ENCODE measurements around the gene FILIP1.

FILIP1 gene

GRCh38 chr6:75285283-75285639 lies 208.3 kb downstream of the FILIP1 start:
- no peak for DNase-seq

DNA sequence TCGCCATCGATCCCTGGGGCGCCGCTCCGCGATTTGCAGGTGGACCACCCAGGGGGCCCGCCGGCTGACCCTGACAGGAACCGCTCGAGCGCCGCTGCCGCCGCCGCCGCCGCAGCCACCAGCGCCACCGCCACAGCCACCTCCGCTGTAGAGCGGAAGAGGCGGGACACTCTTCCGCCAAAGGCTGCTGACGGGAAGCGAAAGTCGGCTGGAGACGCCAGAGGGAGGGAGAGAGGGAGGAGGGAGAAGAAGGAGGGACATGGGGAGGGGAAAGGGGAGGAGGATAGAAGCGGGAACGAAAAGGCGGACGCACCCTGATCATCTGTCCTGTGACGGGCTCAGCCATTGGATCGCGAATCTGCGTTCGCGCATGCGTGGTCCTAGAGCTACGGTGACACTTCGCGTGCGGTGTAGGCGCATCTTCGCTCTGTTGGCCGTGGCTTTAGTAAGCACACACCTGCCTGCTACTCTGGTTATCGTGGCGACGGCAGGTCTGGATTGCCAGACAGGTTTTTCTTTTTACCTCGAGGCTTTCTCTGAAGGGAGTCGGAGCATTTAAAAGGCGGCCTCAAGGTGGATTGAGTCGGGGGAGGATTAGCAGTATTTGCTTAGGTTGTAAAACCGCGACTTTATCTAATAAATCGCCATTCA lies 208.8 kb downstream of the FILIP1 start, which contains the start of gene TMEM30A:
Gene TMEM30A (minus strand): TSS at position 161 of the 651 bp plus-strand sequence. CDS start 154 bp downstream, at position 7.
- peak; percentile 98 for DNase-seq

DNA sequence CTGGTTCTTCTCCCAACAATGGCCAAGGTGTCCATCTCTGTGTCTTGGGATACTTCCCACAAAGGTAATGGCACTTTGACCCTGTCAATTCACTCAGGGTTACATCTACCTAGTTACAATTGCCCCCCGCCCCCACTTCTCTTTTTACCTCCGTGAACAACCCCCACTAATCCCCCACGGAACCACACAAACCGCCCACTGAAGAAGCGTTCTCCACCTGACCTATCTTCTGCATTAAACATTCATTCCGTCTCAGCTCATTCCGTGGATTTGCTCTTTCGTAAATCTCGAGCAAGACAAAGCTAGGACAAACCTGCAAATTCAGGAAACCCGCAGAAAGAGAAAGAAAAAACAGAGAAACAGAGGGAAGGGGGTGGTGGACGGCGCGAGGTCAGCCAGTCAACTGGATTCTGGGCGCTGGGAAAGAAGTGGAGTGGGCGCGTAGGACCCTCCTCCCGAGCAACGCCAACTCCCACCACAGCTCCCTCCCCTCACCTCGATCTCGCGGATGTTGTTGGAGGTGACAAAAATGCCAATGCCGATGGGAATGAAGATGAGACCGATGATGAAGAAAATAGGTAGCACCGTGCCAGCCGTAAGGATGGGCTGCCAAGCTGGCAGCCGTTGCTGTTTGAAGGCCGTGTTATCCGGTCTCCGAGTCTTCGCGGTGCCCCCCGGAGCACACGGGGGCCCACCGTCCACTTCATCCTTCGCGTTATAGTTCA lies 209.5 kb downstream of the FILIP1 start:
- peak; percentile 27 for DNase-seq

GRCh38 chr6:75282706-75283105 lies 210.9 kb downstream of the FILIP1 start:
- DNase-seq: no peak

GRCh38 chr6:75281653-75282052 lies 211.9 kb downstream of the FILIP1 start:
- peak; percentile 24 for DNase-seq

DNA sequence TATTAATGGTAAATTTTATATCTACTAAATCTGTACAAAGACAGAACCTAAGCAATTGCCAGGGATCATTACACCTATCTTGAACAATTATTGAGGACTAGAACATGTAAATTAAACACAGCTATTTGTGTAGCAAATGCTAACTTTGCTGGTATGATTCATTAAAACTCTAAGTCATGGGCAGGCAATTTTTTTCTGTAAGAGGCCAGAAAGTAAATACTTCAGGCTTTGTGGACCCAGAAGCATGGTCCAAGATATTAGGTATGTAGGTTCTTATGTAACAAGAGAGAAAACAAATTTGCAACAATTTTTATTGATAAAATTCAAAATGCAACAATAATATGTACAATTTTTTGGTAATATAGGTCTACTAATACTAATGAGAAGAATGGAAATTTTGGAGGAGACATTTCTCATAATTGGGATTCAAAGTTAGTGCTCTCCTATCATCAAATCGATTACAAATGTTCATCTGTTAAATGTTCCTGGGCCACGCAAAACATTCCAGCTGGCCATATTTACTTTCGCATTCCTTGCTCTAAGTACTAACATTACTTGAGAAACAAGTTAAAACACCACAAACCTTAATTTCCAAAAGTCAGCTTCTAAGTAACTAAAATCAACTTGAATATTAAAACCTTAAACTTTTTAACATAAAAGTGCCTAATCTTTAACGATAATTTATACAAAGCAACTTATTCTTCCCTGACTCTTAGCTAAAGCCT lies 213.3 kb downstream of the FILIP1 start:
- DNase-seq: no peak

DNA sequence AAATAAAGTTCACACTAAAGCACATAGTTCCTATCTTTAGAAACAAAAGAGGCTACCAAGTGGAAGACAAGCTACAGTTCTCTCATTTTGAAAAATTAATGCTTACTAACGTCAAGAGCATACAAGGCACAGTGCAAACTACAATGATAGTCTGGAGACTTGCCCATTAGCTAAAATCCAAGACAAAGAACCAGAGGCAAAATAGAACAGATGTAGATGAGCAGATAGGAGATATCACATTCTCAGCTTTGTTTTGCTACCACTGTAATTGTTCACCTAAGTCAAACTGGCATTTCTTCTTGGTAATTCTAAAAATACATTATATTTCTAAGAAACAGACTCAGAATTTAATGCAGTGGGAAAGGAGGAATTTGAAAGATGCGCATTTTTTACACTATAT lies 214.2 kb downstream of the FILIP1 start:
- DNase-seq: no peak

- no peak for DNase-seq
Measured at GRCh38 chr6:75278474-75279077, 215.0 kb downstream of the FILIP1 start.

DNA sequence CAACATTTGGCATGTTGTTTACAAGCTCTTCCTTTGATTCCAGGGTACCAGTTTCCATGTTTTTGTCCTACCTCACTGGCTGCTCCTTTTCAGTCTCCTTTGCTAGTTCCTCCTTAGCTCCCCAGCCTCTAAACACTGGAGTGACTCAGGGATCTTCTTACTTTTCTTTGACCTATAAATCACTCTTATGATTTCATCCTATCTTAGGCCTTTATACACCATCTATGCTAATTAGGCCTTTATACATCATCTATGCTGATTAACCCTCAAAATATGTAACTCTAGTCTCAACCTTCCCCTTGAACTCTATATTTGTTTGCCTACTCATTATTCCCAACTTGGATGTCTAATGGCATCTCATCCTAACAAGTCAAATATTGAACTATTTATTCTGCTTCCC lies 218.5 kb downstream of the FILIP1 start:
- DNase-seq: no peak

DNA sequence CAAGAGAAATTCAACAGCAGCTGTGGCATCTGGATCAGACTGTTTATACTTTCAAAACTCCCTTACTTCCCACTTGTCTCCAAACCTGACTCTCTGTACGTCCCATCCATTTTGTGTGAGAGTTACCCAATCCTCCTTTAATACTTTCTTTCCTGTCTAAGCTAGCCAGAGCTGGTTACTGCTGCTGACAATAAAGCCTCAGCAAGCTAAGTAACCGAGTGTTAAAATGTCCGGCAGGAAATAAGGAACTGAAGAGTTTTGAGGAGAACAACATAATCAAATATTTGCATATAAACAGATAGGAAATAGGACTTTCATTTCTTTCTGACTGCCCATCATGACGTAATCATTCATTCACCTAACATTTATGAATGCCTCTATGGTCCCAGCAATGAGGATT lies 220.6 kb downstream of the FILIP1 start:
- DNase-seq: no peak

DNA sequence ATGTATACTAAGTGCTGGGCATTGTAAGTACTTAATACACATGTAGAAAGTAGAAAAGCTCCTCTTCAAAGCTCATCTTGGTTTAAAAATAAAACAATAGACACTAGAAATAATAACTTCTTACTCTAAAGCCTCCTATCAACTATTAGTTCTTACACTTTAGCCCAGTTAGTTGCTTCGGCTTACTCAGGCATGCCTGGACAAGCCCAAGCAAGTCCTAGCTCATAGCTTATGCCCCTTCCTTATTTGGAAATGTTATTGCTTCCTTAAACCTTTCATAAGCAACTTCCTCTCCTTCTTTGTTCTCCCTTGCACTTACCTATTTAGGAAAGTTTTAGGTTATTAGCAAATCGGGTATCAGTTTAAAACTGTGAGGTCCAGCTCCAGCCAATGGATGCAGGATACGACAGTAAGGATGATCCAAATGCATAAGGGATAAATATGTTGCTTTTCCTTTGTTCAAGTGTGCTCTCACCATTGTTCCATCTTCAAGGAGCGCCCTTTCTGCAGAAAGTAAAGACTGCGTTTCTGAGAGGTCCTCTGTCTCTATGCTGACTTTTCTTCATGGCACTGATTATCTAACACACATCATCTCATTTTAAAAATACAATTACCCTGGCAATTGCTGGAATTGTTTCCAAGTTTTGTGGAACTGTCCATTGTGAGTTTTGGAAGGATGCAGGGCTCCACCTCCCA lies 221.3 kb downstream of the FILIP1 start:
- no peak for DNase-seq

DNA sequence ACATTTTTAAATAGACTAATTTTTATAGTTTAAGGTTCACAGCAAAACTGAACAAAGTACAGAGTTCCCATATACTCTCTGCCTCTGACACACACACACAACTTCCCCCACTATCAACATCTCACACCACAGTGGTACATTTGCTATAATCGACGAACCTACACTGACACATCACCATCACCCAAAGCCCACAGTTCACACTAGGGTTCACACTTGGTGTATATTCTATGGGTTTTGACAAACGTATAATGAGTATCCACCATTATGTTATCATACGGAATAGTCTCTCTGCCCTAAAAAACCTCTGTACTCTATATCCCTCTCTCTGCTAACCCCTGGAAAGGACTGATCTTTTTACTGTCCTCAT lies 224.6 kb downstream of the FILIP1 start:
- peak; percentile 13 for DNase-seq

GRCh38 chr6:75268121-75268987 lies 225.2 kb downstream of the FILIP1 start:
- no peak for DNase-seq

- DNase-seq: no peak
Measured at GRCh38 chr6:75267461-75267860, 226.1 kb downstream of the FILIP1 start.

DNA sequence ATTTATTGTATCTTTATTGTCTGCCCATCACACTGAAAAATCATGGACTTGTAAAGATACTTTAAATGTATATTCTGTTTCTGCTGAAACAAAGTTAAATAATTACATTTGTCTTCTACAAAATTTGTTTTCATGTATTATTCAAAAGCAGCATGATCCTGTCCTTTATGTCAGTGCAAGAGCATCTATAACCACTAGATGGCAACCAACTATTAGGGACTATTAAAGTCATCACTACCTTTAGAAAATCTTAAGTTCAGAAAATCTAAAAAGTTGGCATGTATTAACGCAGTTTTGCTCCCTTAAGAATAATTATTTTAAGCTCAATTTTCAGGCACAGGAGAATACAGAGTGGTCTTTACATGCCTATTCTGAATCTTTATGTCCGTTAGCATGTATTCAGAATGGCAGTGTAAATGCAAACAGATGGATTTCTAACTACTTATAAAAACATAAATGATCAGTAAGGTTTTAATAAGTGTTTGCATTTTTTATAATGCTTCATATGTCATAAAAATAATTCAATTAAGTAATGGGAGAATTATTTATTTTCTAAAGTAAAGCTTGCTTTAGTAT lies 226.8 kb downstream of the FILIP1 start:
- DNase-seq: peak; percentile 64

- no peak for DNase-seq
Measured at GRCh38 chr6:75263401-75263750, 230.2 kb downstream of the FILIP1 start.

- no peak for DNase-seq
Measured at GRCh38 chr6:75262716-75263400, 230.7 kb downstream of the FILIP1 start.

- DNase-seq: no peak
Measured at GRCh38 chr6:75261299-75261698, 232.3 kb downstream of the FILIP1 start.

DNA sequence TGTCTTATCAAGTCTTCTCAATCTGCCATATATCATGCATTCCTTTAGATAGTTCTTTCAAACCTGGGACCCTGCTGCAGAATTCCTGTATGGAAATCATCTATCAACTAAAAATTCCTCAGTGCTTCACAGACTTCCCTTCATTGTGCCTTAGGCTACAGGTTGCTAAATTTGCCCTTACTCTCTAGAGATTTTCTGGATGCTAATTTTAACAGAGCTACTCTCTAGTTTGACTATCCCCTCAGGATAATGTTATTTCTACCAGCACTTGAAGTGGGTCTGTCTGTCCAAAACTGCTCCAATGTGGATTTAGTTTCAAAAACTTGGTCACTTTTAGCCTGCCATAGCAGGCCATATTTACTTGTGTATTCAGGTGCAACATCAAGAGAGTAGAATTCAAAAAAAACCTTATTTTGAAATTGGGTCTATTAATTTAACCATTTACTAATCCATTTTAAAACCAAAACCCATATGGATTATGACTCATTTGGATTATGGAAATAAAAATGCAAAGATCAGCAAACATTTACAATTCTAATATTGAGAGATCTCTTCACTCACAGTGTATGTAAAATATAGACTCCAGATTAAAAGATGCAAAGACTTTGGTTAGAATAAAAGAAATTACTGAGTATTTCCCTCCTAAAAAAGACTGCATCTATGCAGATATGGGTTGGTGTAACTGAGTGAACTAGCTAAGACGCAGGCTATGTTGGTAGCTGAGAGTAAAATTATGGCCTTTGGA lies 236.1 kb downstream of the FILIP1 start:
- no peak for DNase-seq

DNA sequence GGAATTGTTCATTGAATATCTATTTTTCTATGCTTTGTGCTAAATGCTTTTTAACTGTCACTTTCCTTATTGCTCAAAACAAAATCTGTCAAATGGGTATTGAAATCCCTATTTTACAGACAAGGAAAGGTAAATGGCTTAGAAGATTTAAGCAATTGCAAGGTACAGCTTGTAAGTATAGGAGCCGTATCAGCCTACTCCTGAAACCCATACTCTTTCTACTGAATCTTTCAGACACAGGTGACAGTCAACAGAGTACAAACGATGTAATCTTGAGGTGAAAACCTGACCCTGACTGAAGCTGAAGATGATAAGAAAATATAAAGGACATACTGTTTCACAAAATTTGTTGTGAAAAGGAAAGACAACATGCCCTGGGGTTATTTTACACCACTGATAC lies 243.0 kb downstream of the FILIP1 start:
- no peak for DNase-seq

Data from CD4-positive, alpha-beta T cell treated with Interleukin-17A for 1 hour (primary cell).